Esophagus muscularis mucosa (tissue), 4 donors: ENCODE measurements around the gene AGBL1.

ENCODE experiments used
- CTCF ChIP-seq, 3 experiments: fragments of 200-600 bp in 2 of 3; fragments of 450-650 bp in 1 of 3; sonication (generic) in 2 of 3; IDR thresholded peaks; one replicate each; pipeline ENCODE4 v1.5.1; 2017 to 2019; ENCODE audit warnings: antibody characterized with exemption in 3 of 3, mild to moderate bottlenecking in 2 of 3, moderate library complexity in 1 of 3
- EP300 ChIP-seq: sonication (generic); formaldehyde crosslinking; IDR thresholded peaks from one replicate; pipeline ENCODE4 v1.6.1; 2017; ENCODE audit warnings: antibody characterized with exemption
- POLR2A ChIP-seq: fragments of 450-650 bp; IDR thresholded peaks from one replicate; pipeline ENCODE4 v1.6.1; 2017; ENCODE audit warnings: antibody characterized with exemption, moderate library complexity, mild to moderate bottlenecking, low read depth
- POLR2AphosphoS5 ChIP-seq, 2 donors: sonication (generic); formaldehyde crosslinking; IDR thresholded peaks; one replicate each; pipeline ENCODE4 v1.6.1; 2017; ENCODE audit warnings: antibody characterized with exemption in 2 of 2

- TF ChIP-seq POLR2AphosphoS5 (IDR thresholded peaks at IDR 0.05) (no peak), CTCF (IDR thresholded peaks at IDR 0.05) (no peak), POLR2A (no peak), EP300 (no peak)
Measured at GRCh38 chr15:86349565-86349964, 269.9 kb downstream of the AGBL1 start.
